ENCODE data around the gene CFL1. TPM values are rescaled to one million over a fixed set of nuclear protein-coding genes. Genes with fewer than 3 reads are reported as not detected.

Gene CFL1
- total RNA-seq, 1 donor from 2014 or later, result 353 TPM

GRCh38 chr11:65888163-65888814, 30.3 kb upstream of the CFL1 start, which contains the start of gene FIBP:
Gene FIBP, minus strand, starts transcription at chr11:65888471. Its CDS starts 53 bp downstream, at chr11:65888418.
- peak; percentile 98 for DNase-seq (ENCODE audit: low spot score)

- no peak for DNase-seq (ENCODE audit: low spot score)
Observed at GRCh38 chr11:65887723-65888162, 29.8 kb upstream of the CFL1 start.

GRCh38 chr11:65886826-65887722, 29.1 kb upstream of the CFL1 start:
- no peak for DNase-seq (ENCODE audit: low spot score)

- DNase-seq (ENCODE audit: low spot score), result no peak
Observed at GRCh38 chr11:65885808-65886536, 28.0 kb upstream of the CFL1 start.

- DNase-seq (ENCODE audit: low spot score), result no peak
Observed at GRCh38 chr11:65885231-65885630, 27.3 kb upstream of the CFL1 start.

GRCh38 chr11:65884716-65885092, 26.7 kb upstream of the CFL1 start:
- peak; percentile 67 for DNase-seq (ENCODE audit: low spot score)

GRCh38 chr11:65883786-65884715, 26.1 kb upstream of the CFL1 start:
- no peak for DNase-seq (ENCODE audit: low spot score)

- DNase-seq (ENCODE audit: low spot score), result no peak
Observed at GRCh38 chr11:65883058-65883761, 25.2 kb upstream of the CFL1 start.

GRCh38 chr11:65882120-65883057, 24.4 kb upstream of the CFL1 start:
- no peak for DNase-seq (ENCODE audit: low spot score)

- DNase-seq (ENCODE audit: low spot score), result no peak
Observed at GRCh38 chr11:65880844-65881421, 23.0 kb upstream of the CFL1 start.

GRCh38 chr11:65880027-65880426, 22.0 kb upstream of the CFL1 start:
- DNase-seq (ENCODE audit: low spot score), result no peak

GRCh38 chr11:65879617-65880016, 21.6 kb upstream of the CFL1 start, which contains the start of gene CTSW:
Gene CTSW, plus strand, starts transcription at chr11:65879837. Its CDS starts 18 bp downstream, at chr11:65879855.
- DNase-seq (ENCODE audit: low spot score), result no peak

- DNase-seq (ENCODE audit: low spot score), result peak; percentile 96
Observed at GRCh38 chr11:65873318-65874156, 15.6 kb upstream of the CFL1 start.

- DNase-seq (ENCODE audit: low spot score), result peak; percentile 73
Observed at GRCh38 chr11:65872586-65873317, 14.8 kb upstream of the CFL1 start, which contains the start of gene EFEMP2. Gene EFEMP2, minus strand, starts transcription at chr11:65872800. Its CDS starts 446 bp downstream, at chr11:65872354.

- DNase-seq (ENCODE audit: low spot score), result peak; percentile 40
Observed at GRCh38 chr11:65871811-65872548, 14.0 kb upstream of the CFL1 start.

Measured in umbilical cord (tissue), 2 donors.